Activated gamma-delta T cell (primary cell): ENCODE measurements around the gene RNF212.
"Not testable (repeated sequence)": the region's sequence is repeated elsewhere in the genome, so short reads cannot be mapped to it uniquely, and the experiment has no call there.

Source experiments
- DNase-seq: peaks from one replicate; lab custom pipeline; 2025; lab: John Stamatoyannopoulos, UW

RNF212 gene

DNA sequence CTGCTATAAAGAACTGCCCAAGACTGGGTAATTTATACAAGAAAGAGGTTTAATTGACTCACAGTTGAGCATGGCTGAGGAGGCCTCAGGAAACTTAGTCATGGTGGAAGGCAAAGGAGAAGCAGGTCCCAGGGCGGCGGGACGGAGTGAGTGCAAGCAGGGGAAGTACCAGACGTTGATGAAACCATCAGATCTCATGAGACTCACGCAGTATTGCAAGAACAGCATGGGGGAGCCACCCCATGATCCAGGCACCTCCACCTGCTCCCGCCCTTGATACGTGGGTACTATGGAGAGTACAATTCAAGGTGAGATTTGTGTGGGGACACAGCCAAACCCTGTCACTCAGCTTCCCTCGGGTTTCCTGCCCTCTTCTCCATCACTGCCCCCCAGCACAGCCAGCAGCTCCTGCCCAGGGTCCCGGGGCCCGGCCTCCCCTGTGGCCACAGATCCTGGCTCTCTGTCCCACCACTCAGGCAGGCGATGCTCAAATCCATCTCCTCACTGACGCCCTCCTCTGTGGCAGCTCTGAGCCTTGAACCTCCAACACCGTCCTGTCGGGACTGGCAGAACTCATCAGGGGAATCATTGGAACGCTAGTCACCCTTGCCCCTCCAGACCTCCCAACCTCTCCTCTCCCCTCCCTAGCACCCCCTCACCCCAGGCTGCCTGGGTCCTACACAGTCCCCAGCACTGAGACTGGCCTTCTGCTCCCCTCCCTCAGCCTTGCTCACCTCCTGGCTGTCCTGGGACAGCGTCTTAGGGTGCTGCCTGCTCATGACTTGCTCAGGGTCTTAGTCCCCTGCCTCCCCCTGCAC lies 64.4 kb downstream of the RNF212 start:
- DNase-seq: no peak

DNA sequence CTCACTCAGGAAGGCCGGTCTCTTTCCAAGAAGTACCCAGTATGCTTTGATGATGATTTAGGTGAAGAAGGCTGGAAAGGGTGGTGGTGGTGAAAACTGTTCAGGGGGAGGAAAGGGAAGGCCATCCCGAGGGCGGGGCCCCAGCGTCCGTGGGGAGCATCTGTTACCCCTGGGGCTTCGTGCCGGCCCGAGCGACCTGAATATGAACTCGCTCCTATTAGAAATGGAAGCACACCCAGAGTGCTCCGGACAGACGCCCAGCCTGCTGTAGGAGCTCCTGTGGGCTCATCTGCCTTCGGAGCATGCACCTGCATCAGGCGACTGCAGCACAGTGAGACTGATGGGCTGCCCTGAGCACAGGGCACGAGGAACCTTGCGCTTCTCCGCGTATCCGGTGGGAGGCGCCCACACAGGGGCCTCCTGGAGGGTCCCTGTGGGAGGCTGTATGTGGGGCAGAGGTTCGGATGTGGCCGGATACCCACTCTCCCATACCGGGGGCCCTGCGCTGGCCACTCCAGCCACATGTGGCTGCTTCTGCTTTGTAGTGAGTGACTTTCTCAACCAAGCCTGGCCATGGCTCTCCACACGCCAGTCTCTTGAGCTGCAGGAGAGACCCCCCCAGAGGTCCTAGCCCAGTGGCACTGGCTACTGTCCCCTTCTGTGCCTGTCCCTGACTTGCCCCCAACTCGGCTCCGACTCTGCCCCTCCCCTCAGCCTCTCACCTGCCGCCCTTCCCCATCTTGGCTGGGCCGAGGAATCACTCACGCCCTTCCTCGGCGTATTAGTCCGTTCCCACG lies 65.2 kb downstream of the RNF212 start:
- no peak for DNase-seq

DNA sequence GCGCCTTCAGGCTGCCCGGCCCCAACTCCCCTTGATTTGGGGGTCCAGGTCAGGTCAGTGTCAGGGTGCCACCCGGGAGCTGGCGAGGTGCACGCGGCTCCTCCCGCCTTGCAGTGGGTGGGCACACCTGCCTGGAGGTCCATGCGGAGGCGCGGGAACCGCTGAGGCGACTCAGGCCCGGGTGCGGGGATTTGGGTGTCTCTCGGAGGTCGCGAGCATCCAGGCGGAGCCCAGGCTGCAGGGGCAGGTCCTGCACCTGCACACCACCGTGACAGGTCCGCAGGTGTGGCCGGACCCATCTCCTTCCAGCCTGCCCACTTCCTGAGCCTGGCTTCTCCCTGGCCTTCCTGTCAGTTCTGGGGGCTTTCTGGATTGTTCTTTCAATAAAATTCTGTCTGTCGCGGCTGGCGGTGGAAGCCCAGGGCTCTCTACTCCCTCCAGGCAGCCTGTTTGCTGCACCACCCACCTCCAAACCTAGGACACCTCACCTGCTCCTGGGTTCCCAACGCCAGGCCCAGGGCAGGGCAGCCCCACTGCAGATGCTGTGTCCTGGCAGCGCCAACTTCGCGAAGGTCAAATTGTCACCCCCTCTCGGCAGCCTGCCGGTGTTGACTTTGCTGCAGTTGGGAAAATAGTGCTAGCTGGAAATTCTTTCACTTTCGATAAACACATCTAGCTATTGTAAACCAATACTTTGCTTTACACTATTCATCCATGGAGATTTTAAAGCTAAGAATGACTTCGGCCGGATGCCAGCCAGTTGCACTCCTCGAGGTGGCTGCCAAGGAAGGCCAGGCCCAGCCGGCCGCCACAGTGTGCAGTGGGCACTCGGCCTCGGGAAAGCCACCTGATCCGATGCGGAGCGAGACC lies 66.0 kb downstream of the RNF212 start:
- DNase-seq: no peak

DNA sequence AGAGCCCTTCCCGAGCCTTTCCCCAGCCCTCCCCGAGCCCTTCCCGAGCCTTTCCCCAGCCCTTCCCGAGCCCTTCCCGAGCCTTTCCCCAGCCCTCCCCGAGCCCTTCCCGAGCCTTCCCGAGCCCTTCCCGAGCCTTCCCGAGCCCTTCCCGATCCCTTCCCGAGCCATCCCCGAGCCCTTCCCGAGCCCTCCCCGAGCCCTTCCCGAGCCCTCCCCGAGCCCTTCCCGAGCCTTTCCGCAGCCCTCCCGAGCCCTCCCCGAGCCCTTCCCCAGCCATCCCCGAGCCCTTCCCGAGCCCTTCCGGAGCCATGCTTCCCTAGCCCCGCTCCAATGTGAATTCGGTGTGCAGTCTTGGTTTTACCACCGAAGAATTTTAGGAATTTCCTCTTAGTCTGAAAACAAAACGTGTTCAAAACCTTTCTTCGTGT lies 66.8 kb downstream of the RNF212 start:
- DNase-seq: not testable (repeated sequence)

DNA sequence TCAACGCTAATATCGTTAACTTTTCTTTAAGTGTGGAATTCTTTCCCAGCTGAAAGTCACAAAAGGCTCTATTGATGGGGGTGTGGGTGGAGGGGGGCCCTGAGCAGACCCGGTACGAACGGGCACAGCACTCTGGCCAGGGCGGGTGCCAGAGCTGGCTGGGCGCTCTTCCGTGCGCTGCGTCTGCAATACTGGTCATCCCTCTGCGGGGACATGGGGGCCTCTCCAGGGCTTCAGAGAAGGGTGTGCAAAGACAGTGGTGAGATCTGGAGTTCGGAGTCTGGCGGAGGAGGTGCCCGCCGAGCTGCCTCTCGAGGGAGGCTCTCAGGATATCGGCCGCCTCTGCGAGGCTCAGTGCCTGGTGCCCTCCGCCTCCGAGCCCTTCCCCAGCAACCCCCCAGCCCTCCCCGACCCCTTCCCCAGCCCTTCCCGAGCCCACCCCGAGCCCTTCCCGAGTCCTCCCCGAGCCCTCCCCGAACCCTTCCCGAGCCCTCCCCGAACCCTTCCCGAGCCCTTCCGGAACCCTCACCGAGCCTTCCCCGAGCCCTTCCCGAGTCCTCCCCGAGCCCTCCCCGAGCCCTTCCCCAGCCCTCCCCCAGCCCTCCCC lies 67.7 kb downstream of the RNF212 start:
- no peak for DNase-seq

DNA sequence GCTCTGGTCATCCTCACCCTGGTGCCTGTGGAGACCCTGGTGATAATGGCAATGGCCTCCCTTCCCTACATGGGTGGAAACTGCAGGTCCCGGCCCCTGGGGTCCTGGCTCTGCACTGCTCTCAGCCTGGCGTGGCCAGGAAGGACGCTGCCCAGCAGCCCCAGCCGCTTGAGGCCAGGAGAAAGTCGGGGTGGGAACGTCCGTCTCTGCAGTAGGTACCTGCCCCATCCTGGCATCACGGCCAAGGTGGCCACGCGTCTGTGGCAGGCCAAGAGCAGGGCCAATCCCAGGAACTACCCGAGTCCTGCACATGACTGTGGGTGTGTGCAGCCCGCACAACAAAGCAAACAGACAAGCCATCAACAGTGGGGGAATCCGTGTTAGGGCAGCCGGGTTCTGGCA lies 68.2 kb downstream of the RNF212 start:
- DNase-seq: no peak

DNA sequence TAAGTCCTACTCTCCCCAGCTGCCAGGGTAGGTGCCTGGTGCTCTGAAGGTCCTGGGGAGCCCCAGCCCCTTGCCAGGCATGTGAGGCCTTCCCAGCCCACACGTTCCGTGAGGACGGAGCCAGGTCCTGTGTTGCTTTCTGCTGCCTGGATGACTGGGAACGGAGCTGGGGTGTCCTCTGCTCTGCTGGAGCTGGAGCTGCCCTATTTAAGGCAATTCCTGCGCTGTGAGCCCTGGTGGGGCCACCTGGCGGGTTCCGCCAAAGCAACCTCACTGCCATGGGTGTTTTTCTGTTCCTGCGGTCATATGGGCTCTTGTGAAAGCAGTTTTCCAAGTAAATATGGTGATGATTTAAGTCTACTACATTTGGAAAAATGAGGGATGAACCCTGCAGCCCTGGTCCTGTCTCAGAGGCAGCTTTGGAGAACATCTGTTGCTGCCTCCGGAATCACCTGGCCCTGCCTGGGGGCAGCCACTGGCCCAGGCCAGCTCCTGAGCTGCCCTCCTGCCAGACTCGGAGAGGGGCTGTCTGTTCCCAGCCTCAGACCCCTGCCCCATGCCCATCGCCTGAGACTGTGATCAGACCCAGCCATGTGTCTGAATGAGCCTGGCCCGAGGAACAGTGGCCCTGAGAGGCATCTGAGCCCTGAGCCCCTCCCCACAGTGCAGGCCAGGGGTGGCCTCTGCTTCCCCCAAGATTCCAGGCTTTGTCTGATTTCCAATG lies 68.7 kb downstream of the RNF212 start:
- no peak for DNase-seq

DNA sequence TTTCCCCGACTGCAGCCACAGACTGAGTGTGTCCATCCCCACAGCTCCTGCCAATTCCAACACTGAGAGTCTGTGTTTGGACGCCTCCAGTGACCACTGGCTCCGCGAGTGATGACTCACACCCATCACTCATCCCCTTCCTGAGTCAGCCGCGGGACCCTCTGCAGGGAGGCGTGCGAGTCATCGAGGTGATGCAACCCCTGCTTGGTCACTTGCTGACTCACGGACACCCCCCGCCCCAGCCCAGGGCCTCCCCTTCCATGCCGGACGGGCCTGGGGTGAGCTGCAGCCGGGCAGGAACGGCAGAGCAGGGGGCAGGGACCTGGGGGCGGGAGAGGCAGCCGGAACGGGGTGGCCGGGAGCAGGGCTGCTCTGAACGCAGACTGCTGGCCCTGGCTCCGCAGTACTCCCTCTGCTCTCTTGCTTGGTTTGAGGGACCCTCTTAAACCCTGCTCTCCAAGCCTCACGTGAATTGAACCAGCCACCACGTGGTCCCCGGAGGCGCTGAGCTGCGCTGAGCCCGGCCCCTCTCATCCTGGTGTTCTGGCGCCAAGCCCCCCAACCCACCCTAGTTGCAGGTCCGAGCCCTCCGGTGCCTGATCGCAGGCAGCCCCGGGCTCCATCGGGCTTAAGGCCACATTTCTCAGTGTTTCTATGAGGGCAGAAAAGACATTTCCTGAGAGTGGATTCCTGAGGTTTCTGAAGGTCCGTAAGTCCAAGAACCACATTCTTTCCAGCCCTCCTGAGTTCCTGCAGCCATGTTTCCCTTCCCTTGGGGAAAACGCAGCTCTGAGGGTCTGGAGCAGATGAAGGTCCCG lies 69.5 kb downstream of the RNF212 start:
- no peak for DNase-seq

DNA sequence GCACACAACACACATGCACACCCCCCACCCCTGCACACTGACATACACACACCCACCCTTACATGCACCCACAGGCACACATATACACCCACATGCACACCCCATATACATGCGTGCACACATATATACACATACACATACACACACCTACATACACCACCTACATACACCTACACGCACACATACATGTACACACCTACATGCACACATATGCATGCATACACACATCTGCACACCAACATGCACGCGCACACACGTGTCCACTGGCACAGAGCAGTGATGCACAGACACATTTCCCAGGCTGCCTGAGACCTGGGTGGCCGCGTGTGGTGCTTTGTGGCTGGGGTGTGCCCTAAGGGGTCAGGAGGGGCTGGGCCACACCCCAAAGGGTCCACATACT lies 70.2 kb downstream of the RNF212 start:
- DNase-seq: no peak

DNA sequence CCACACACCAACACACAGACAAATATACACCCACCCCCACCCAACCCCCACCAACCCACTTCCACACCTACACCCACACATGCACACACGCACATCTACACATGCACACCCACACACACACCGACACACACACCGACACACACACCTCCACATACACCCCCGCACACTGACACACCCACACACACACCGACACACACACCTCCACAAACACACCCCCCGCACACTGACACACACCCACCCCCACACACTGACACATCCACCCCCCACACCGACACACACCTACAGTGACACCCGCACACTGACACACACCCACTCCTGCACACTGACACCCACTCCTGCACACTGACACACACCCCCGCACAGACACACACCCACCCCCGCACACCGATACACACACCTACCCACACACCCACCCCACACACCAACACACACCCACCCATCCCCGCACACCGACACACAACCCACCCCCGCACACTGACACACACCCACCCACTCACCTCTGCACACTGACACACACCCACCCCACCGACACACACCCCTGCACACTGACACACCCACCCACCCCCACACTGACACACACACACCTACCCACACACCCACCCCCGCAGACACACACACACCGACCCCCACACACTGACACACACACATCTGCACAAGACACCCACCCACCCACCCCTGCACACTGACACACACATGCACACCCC lies 70.9 kb downstream of the RNF212 start:
- DNase-seq: no peak

DNA sequence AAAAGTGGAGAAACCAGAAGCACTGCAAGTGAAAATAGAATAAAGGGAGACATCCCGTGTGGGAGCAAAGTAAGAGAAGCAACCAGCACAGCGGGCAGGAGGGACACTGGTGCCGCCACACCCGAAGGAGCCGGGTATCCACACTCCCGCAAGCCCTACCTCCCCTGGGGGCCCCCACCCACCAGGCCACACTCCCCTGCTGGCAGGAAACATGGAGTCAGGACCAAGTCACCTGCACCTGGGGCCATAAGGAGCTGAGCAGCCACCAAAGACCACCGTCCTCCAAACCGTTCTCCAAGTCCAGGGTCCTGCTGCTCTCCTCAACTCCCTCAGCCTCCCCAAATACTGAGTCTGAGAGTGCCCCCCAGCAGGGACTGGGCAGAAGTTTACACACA lies 71.4 kb downstream of the RNF212 start:
- DNase-seq: no peak

DNA sequence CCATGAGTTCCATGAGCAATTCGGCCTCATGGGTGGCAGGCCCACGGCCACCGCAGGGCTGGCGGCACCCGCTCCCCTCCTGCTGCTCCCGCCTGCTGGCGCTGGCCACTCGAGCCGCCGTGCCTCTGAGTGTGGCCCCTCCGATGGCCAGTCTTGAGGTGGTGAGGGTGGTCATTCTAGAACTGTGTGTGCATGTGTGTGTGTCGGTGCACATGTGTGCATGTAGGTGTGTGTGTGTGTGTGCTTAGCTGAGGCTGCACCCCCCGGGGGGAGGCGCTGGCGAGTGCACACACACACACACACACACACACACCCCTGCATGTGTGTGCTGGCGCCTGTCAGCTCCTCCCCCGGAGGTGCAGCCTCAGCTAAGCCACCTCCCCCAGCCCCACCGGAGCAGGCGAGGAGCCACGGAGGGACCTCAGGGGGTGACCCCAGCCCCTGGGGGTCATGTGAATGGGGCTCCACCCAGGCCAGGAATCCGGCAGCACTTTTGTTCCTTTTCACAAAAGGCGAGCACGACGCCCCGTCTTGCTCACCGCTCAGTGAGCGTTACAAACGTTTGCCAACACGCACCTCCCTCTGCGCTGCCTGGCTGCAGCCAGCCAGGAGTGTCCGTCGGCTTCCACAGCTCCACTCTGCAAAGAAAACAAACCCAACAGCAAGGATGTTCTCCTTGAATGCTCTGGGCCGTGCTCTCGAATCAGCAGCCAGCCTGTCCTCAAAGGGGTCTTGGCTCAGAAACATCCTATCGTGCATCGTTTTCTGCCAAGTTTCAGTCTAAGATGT lies 72.0 kb downstream of the RNF212 start:
- DNase-seq: no peak

DNA sequence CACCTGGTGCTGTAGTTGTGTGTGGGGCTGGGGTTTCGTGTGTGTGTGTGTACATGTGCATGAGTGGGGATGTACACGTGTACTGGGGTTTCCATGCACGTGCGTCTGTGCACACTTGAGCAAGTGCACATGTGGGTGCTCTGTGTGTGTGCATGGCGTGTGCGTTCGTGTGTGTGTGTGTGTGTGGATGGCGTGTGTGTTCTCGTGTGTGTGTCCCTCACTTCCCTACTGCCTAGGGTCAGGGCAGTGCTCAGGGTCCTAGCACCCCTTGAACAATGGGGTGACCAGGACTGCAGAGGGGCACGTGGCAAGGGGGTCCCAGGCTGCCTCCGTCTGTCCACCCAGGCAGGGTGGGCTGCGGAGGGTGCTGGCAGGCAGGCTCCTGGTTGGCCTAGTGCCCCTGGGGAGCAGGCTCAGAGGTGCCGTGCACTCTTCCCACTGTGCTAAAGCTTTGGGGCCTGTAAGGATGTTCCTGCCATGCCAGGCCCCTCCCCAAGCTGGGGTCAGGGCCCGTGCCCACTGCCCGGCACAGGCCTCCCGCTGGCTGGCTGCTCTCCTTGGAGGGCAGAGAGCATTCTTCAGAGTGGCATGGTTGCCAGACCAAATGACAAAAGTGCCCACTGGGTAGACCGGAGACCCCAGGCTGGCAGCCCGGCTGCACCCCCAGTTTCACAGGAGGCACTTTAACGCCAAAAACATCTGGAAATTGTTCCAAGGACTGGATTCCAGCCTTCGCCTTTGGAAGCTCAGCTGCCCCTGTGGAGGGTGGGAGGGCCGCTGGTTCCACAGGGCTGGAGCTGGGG lies 72.8 kb downstream of the RNF212 start:
- no peak for DNase-seq

DNA sequence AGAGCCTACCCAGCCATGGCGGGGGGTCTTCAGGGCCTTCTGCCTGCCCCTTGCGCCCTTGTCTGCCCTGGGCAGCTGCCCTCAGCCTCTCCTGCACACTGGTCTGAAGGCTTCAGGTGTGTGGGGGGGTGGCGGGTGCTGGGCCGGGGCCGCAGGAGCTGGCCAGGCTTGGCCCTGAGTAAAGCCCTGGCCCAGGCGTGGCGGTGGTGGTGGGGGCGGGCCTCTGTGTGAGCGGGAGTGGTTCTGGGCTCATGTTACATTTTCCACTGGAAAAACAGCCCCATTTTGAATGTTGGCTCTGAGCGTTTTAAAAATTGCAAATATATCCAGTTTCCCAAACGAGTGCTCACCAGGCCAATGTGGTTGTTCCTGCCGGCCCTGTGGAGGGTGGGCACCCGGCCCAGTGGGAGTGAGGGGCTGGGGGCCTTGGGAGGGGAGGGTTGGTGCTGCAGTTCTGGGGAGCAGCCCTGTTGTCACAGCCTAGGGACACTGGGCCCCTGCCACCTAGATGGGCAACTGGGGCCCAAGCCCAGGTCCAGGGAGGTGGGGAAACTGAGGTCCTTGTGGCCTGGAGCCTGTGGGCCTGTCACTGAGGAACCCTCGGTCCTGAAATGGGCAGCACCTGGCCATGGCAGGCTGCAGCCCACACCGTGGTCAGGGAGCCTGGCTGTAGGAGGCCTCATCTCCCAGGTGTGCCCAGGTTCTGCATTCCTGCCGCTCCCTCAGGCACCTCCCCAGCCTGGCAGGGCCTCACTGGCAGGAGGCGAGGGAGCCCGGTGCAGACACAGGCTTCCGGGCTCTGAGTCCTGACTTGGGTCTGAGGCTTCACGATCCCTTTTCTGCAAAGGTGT lies 73.6 kb downstream of the RNF212 start:
- DNase-seq: no peak

DNA sequence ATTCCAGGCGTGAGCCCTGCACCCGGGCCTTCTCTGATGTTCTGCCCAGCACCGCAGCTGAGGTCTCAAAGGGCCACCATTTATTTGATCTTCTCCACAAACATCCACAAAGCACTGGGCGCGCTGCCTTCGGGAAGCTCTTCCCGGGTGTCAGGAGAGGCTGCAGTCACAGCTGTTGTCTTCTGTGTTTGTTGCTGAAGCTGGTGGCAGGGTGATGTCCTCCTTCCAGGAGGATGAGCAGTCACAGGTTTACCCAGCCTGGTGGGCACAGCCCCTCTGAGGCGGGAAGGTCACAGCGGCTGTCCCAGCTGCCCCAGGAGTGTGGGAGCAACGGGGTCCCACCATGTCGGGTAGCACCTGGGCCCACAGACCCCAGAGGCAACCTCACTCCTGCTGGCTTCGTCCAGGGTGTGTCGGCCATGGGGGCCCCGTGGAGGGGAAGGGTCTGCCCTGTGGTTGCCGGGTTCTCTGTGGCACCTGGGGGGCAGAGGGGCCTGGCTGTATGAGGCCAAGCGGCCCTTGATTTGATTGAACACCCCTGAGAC lies 74.3 kb downstream of the RNF212 start:
- DNase-seq: no peak

DNA sequence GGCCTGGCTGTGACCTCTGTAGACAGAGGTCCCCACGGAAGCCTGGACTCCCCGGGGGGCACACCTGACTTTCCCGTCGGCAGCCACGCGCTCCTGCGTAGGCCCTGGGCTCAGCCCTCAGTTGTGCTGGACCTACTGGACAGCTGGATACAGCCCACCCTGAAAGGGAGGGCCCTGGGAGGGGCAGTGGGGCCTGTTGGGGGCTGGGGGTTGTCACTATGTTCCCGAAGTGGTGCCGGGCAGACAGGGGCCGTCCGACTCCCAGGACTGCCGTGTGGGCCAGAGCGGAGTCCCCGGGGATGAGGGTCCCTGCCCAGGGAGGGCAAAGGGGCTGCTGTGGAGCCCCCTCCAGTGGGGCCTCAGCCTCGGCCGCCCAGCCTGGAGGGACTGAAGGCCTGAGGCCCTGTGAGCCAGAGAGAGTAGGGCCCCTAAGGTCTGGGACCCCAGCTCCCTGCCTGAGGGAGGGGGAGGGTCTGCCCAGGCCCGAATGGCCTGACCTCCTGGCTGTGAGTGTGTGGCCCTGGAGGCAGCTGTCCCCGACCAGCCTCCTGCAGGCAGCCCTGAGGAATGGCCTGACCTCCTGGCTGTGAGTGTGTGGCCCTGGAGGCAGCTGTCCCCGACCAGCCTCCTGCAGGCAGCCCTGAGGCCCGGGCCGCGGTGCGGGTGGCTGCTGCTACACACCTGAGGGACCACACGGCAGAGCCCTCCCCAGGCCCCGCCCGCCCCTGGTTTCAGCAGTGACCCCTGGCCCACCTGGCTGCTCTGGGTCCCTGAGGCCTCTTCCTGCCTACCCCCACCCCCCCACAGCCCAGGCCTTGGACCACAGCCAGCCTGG lies 76.2 kb downstream of the RNF212 start:
- no peak for DNase-seq
